Adrenal gland (tissue), 12 donors: ENCODE measurements around the gene SLITRK3. TPM values are rescaled to one million over a fixed set of nuclear protein-coding genes. Genes with fewer than 3 reads are reported as not detected.

Experiments
- DNase-seq, 7 donors: peaks; one replicate each; pipeline ENCODE4 v3.0.0-alpha.2; 2019 to 2020
- H3K27ac ChIP-seq, 5 donors: fragments of 200-600 bp; sonication (generic) in 4 of 5; 1 replicate in 3 of 5; 2 replicates in 2 of 5; pipeline versions ENCODE4 v1.5.1 to v1.8.0; 2016 to 2020; ENCODE audit warnings: mild to moderate bottlenecking in 1 of 5
- H3K27me3 ChIP-seq: fragments of 200-600 bp; 2 replicates; pipeline ENCODE4 v1.8.0; 2021
- H3K36me3 ChIP-seq, 2 donors: fragments of 200-600 bp; replicated peaks in 1 of 2; 1 replicate in 1 of 2; 2 replicates in 1 of 2; pipeline versions ENCODE4 v1.5.1 to v1.8.0; 2018 to 2022
- H3K4me1 ChIP-seq, 2 donors: fragments of 200-600 bp; replicated peaks in 1 of 2; 1 replicate in 1 of 2; 2 replicates in 1 of 2; pipeline versions ENCODE4 v1.5.1 to v1.8.0; 2018 to 2021
- H3K4me3 ChIP-seq, 4 donors: fragments of 200-600 bp; sonication (generic) in 3 of 4; one replicate each; pipeline ENCODE4 v1.5.1; 2016 to 2018
- H3K9me3 ChIP-seq, 3 donors: fragments of 200-600 bp; sonication (generic) in 1 of 3; replicated peaks in 1 of 3; 1 replicate in 2 of 3; 2 replicates in 1 of 3; pipeline versions ENCODE4 v1.5.1 to v1.8.0; 2016 to 2021
- POLR2A ChIP-seq, 2 donors: fragments of 450-650 bp; IDR thresholded peaks; one replicate each; pipeline ENCODE4 v1.6.1; 2017; ENCODE audit warnings: antibody characterized with exemption in 2 of 2, mild to moderate bottlenecking in 2 of 2, moderate library complexity in 1 of 2
- WGBS, 4 donors: extraction: QIAGEN DNeasy Blood & Tissue Kit in 2 of 4; methylation state at CpG; one replicate each; pipeline versions ENCODE4 v1.1.5 to v1.1.7; 2013 to 2017; 5-methylcytosine and 5-hydroxymethylcytosine counted together
- intact Hi-C, 2 donors: fragments of 100-400 bp; cut with DNase I; formaldehyde crosslinking; loops; one replicate each; pipeline versions ENCODE4 v1.14.1 to v1.15.0; 2022 to 2023
- polyA plus RNA-seq, 3 donors: library from polyadenylated mRNA; stranded (reverse); fragments of 200-250 nt in 2 of 3; fragments of 350-450 nt in 1 of 3; fragmentation: Illumina TruSeq in 1 of 3; extraction: RNeasy Lipid Tissue Mini Kit (QIAGEN cat#74804) in 1 of 3; gene quantifications; one replicate each; pipeline ENCODE4 v1.2.3, GENCODE V29; 2013 to 2014
- total RNA-seq, 9 donors: library from RNA; depleted of rRNA in 4 of 9; stranded (reverse); fragments of >200 nt in 4 of 9; fragments of 120-200 nt in 1 of 9; fragmentation: NEBNext Ultra II Directional in 1 of 9; extraction: Animal tissue kit (Norgen Biotek cat#: 25700) in 1 of 9; gene quantifications; one replicate each; pipeline versions ENCODE4 v1.1.0 to v1.2.4, GENCODE V29; 2013 to 2023
- TF ChIP-seq, protein P1 (sequence below), 6 experiments: fragments of 450-650 bp in 4 of 6; fragments of 200-600 bp in 2 of 6; sonication (generic) in 1 of 6; IDR thresholded peaks; 1 replicate in 5 of 6; 2 replicates in 1 of 6; pipeline versions ENCODE4 v1.5.1 to v1.8.0; 2016 to 2021; ENCODE audit warnings: antibody characterized with exemption in 6 of 6, mild to moderate bottlenecking in 2 of 6, moderate library complexity in 1 of 6
- donor health status: healthy with polysubstance abuse.
- donor health status: Bipolar disorder and iron deficiency.
- donor health status: DM: yes; HTN: yes; CAD: no.
- donor health status: DM: no; HTN: no; CAD: no.
- donor health status: DM: no; HTN: no; CAD: no.
- donor health status: DM: yes; HTN: yes; CAD: no.

SLITRK3 gene
- total and polyA plus RNA-seq, 12 donors: 0.03 to 0.14 (median 0.06) TPM; not detected in 8

DNA sequence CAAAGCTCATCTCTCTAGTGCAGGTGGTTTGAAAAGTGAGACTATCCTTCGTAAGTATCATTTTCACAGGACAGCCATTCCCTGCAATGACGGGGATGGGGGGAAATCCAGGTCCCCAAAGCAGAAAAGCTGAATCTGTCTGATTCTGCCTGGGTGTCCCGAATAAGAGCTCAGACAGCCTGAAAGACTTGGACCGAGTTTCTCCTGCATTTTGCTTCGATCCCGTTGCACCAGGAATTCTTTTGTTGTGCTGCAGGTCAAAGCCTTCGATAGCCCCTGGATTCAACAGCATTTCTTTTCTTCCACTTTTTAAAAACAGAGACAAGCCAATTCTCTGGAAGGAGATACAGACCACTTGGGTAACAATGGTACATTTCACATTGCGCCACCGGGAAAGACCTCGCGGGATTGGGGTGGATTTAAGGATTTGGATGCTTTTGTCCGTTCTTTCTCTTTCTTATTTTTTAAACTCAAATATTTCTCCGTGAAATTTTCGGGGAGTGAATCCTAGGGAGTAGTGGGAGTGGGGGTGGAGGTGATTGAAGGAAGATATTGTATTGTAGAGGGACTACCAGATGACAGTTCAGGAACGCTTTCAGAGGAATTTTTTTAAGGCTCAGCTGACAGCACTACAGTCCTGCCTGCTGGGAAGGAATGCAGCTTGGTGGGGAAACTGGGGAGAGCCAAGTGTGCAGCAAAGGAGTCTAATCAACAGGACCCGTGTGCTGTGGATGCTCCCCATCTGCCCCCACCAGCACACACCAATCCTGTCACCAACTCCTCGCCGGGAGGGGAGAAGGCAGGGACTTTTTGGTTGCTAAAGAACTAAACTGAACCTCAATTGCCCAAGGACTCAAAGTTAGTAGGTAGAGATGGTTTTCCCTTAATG, 2.6 kb downstream of the SLITRK3 start:
- TF ChIP-seq, protein P1, sequence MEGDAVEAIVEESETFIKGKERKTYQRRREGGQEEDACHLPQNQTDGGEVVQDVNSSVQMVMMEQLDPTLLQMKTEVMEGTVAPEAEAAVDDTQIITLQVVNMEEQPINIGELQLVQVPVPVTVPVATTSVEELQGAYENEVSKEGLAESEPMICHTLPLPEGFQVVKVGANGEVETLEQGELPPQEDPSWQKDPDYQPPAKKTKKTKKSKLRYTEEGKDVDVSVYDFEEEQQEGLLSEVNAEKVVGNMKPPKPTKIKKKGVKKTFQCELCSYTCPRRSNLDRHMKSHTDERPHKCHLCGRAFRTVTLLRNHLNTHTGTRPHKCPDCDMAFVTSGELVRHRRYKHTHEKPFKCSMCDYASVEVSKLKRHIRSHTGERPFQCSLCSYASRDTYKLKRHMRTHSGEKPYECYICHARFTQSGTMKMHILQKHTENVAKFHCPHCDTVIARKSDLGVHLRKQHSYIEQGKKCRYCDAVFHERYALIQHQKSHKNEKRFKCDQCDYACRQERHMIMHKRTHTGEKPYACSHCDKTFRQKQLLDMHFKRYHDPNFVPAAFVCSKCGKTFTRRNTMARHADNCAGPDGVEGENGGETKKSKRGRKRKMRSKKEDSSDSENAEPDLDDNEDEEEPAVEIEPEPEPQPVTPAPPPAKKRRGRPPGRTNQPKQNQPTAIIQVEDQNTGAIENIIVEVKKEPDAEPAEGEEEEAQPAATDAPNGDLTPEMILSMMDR (IDR thresholded peaks at IDR 0.05): no peak
- TF ChIP-seq POLR2A (IDR thresholded peaks at IDR 0.05): no peak
- intact Hi-C loops: no loop called here
- Histone ChIP-seq H3K27me3 (peaks cover 55% of the 10 kb centered on the region), H3K9me3 (no peaks in the 10 kb centered on the region), H3K4me3 (no peak overlapping the region), H3K27ac (no peak overlapping the region), H3K36me3 (no peaks in the 10 kb centered on the region), H3K4me1 (peaks cover 12 to 15% of the 10 kb centered on the region in 2 donors)
- DNase-seq: no peak
- 6 to 8% (median 8%) methylated on average over 17 to 18 of the region's 18 CpGs for WGBS, 4 donors

- no peak for TF ChIP-seq POLR2A (IDR thresholded peaks at IDR 0.05)
- TF ChIP-seq, protein P1 (IDR thresholded peaks at IDR 0.05): no peak
- WGBS, 4 donors: 6 to 12% (median 9%) methylated on average over 8 to 14 of the region's 14 CpGs
- H3K9me3 ChIP-seq: no peaks in the 10 kb centered on the region
- H3K27me3 ChIP-seq: peaks cover 46% of the 10 kb centered on the region
- no peak overlapping the region for H3K4me3 ChIP-seq
- peaks cover 12 to 15% of the 10 kb centered on the region in 2 donors for H3K4me1 ChIP-seq
- no peak for DNase-seq
- H3K27ac ChIP-seq: no peak overlapping the region
- intact Hi-C loops: no loop called here
- H3K36me3 ChIP-seq: no peaks in the 10 kb centered on the region
These were observed 3.5 kb downstream of the SLITRK3 start for GRCh38 chr3:165192610-165193192.

- DNase-seq: no peak
- 53 to 59% (median 57%) methylated on average over 3 of the region's 3 CpGs for WGBS, 4 donors
- Histone ChIP-seq H3K36me3 (no peaks in the 10 kb centered on the region), H3K27me3 (peaks cover 39% of the 10 kb centered on the region), H3K9me3 (no peaks in the 10 kb centered on the region), H3K4me3 (no peak overlapping the region), H3K4me1 (peaks cover 7 to 9% of the 10 kb centered on the region in 2 donors), H3K27ac (no peak overlapping the region)
- intact Hi-C loops: no loop called here
- no peak for TF ChIP-seq POLR2A (IDR thresholded peaks at IDR 0.05)
- TF ChIP-seq, protein P1 (IDR thresholded peaks at IDR 0.05): no peak
These were observed 4.7 kb downstream of the SLITRK3 start for GRCh38 chr3:165191491-165191890.

GRCh38 chr3:165188452-165188851, 7.7 kb downstream of the SLITRK3 start:
- no peak for TF ChIP-seq POLR2A (IDR thresholded peaks at IDR 0.05)
- TF ChIP-seq, protein P1 (IDR thresholded peaks at IDR 0.05): no peak
- no peak for DNase-seq
- intact Hi-C loops: no loop called here
- 78 to 96% (median 82%) methylated on average over 9 to 12 of the region's 12 CpGs for WGBS, 4 donors
- Histone ChIP-seq H3K4me1 (no peaks in the 10 kb centered on the region), H3K27ac (no peak overlapping the region), H3K36me3 (no peaks in the 10 kb centered on the region), H3K9me3 (no peaks in the 10 kb centered on the region), H3K27me3 (peaks cover 26% of the 10 kb centered on the region), H3K4me3 (no peak overlapping the region)
